Suppressor macrophage treated with lipopolysaccharide for 4 hours (primary cell): ENCODE results near the gene PPP1R3G.
"Not testable (repeated sequence)": the region's sequence is repeated elsewhere in the genome, so short reads cannot be mapped to it uniquely, and the experiment has no call there.

ENCODE experiments used
- DNase-seq: peaks from one replicate; pipeline ENCODE4 v3.0.0-alpha.2; 2020

Gene PPP1R3G

GRCh38 chr6:5084781-5085647 lies at the start of gene PPP1R3G:
Gene PPP1R3G, plus strand, starts transcription at chr6:5085341. Its CDS starts 145 bp downstream, at chr6:5085486.
- peak; percentile 70 for DNase-seq

- peak; percentile 16 for DNase-seq
Measured at GRCh38 chr6:5036269-5036668, 48.9 kb upstream of the PPP1R3G start.

- no peak for DNase-seq
Measured at GRCh38 chr6:5041955-5042354, 43.2 kb upstream of the PPP1R3G start.

- DNase-seq = no peak
Measured at GRCh38 chr6:5042436-5042835, 42.7 kb upstream of the PPP1R3G start.

GRCh38 chr6:5044866-5045265 lies 40.3 kb upstream of the PPP1R3G start:
- no peak for DNase-seq

GRCh38 chr6:5045416-5045815 lies 39.7 kb upstream of the PPP1R3G start:
- no peak for DNase-seq

- DNase-seq = no peak
Measured at GRCh38 chr6:5046430-5046829, 38.7 kb upstream of the PPP1R3G start.

- DNase-seq = no peak
Measured at GRCh38 chr6:5050009-5050408, 35.1 kb upstream of the PPP1R3G start.

GRCh38 chr6:5051394-5051793 lies 33.7 kb upstream of the PPP1R3G start:
- no peak for DNase-seq

- DNase-seq = peak; percentile 48
Measured at GRCh38 chr6:5053038-5053437, 32.1 kb upstream of the PPP1R3G start.

GRCh38 chr6:5053864-5054244 lies 31.3 kb upstream of the PPP1R3G start:
- no peak for DNase-seq

- no peak for DNase-seq
Measured at GRCh38 chr6:5054245-5054873, 30.8 kb upstream of the PPP1R3G start.

- no peak for DNase-seq
Measured at GRCh38 chr6:5055118-5055517, 30.0 kb upstream of the PPP1R3G start.

GRCh38 chr6:5058254-5058653 lies 26.9 kb upstream of the PPP1R3G start:
- no peak for DNase-seq

GRCh38 chr6:5059036-5059896 lies 25.9 kb upstream of the PPP1R3G start:
- DNase-seq = no peak

GRCh38 chr6:5060439-5060838 lies 24.7 kb upstream of the PPP1R3G start:
- not testable (repeated sequence) for DNase-seq

GRCh38 chr6:5061152-5061551 lies 24.0 kb upstream of the PPP1R3G start:
- DNase-seq = no peak

GRCh38 chr6:5063617-5064016 lies 21.5 kb upstream of the PPP1R3G start:
- DNase-seq = no peak

- no peak for DNase-seq
Measured at GRCh38 chr6:5066456-5067093, 18.6 kb upstream of the PPP1R3G start.

GRCh38 chr6:5067305-5067704 lies 17.8 kb upstream of the PPP1R3G start:
- no peak for DNase-seq

GRCh38 chr6:5068153-5068751 lies 16.9 kb upstream of the PPP1R3G start:
- no peak for DNase-seq

GRCh38 chr6:5071216-5071615 lies 13.9 kb upstream of the PPP1R3G start:
- no peak for DNase-seq

- DNase-seq = no peak
Measured at GRCh38 chr6:5072440-5072839, 12.7 kb upstream of the PPP1R3G start.
